Kidney epithelial cell (primary cell): ENCODE results near the gene GRK3. TPM values are rescaled to one million over a fixed set of nuclear protein-coding genes. Genes with fewer than 3 reads are reported as not detected.
"Not testable (repeated sequence)": the region's sequence is repeated elsewhere in the genome, so short reads cannot be mapped to it uniquely, and the experiment has no call there.

Experiments
- DNase-seq: peaks from one replicate; pipeline ENCODE4 v3.0.0-alpha.2; 2010; ENCODE audit warnings: low read depth
- H3K27me3 ChIP-seq: 2 replicates; pipeline ENCODE4 v1.6.0; 2011; ENCODE audit warnings: low read length; ENCODE audit not compliant: control insufficient read depth, insufficient read depth
- H3K36me3 ChIP-seq: 2 replicates; pipeline ENCODE4 v1.5.1; 2011; ENCODE audit warnings: low read length; ENCODE audit not compliant: control insufficient read depth, insufficient read depth
- H3K4me3 ChIP-seq: 2 replicates; pipeline ENCODE4 v1.5.1; 2011; ENCODE audit warnings: low read depth, mild to moderate bottlenecking, control low read depth, low read length
- total RNA-seq: library from RNA; depleted of rRNA; stranded (reverse); fragments of >200 nt; gene quantifications from 2 replicates; pipeline ENCODE4 v1.2.3, GENCODE V29; 2015
- TF ChIP-seq, protein P1 (sequence below): IDR thresholded peaks from 2 replicates; pipeline ENCODE4 v1.5.1; 2011; ENCODE audit warnings: mild to moderate bottlenecking, moderate library complexity, low read length, control low read depth, inconsistent platforms; ENCODE audit not compliant: insufficient read depth, poor library complexity, severe bottlenecking

Gene GRK3
- total RNA-seq, 1 donor from 2014 or later, result 5.8 TPM

DNA sequence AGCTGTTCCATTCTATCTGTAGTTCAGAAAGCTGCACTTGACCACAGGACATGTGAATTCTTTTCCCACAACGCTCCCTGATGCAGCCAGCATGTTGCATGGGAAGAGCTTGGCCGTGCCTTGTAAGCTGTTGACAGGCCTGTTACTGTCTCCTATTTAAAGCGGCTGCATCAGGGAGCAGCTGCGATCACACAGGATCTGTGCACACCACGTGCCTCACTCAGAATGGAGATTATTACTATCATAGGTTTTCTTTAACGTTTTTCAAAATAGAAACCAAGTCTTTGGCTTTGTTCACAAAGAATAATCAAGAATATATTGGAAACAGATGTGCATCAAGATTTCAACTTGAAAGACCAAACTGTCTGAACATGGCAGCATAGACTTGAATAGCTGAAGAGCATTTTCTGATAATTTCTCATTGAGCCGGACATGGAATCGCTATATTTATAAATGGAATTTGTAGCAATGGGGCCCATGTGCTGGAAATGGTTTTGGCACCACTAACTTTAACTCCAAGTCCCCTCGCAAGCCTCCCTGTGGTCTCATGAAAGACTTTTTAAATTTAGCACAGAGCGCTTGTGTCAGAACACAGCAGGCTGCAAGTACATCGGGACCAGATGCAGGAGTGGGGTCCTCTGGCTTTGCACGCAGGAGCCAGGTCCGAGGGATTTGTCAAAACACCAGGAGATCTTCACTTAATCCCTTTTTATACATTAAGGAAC, 136.7 kb downstream of the GRK3 start:
- no peaks in the 10 kb centered on the region for H3K36me3 ChIP-seq
- no peak overlapping the region for H3K4me3 ChIP-seq
- TF ChIP-seq, protein P1, sequence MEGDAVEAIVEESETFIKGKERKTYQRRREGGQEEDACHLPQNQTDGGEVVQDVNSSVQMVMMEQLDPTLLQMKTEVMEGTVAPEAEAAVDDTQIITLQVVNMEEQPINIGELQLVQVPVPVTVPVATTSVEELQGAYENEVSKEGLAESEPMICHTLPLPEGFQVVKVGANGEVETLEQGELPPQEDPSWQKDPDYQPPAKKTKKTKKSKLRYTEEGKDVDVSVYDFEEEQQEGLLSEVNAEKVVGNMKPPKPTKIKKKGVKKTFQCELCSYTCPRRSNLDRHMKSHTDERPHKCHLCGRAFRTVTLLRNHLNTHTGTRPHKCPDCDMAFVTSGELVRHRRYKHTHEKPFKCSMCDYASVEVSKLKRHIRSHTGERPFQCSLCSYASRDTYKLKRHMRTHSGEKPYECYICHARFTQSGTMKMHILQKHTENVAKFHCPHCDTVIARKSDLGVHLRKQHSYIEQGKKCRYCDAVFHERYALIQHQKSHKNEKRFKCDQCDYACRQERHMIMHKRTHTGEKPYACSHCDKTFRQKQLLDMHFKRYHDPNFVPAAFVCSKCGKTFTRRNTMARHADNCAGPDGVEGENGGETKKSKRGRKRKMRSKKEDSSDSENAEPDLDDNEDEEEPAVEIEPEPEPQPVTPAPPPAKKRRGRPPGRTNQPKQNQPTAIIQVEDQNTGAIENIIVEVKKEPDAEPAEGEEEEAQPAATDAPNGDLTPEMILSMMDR, result no peak
- DNase-seq, result no peak
- no peaks in the 10 kb centered on the region for H3K27me3 ChIP-seq

DNA sequence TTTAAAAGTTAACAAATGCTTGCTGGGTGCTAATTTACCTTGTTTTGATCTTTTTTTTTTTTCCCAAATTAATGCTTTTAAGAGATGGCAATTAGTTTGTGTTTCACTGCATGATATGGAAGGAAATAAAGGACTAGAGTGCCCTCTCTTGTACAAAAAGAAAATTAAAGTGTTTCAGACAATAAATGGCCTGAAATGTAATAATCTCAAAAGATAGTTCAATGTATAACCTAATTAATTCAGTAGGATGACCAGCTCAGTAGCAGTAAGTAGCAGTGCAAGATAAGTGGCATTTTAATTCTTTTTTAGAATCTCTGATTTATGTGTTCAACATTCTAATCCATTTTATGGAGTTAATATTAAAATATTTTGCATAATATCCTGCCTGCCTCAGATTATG, 137.6 kb downstream of the GRK3 start:
- Histone ChIP-seq H3K27me3 (no peaks in the 10 kb centered on the region), H3K36me3 (no peaks in the 10 kb centered on the region), H3K4me3 (no peak overlapping the region)
- DNase-seq, result peak; percentile 1
- TF ChIP-seq, protein P1, result peak; percentile 17

DNA sequence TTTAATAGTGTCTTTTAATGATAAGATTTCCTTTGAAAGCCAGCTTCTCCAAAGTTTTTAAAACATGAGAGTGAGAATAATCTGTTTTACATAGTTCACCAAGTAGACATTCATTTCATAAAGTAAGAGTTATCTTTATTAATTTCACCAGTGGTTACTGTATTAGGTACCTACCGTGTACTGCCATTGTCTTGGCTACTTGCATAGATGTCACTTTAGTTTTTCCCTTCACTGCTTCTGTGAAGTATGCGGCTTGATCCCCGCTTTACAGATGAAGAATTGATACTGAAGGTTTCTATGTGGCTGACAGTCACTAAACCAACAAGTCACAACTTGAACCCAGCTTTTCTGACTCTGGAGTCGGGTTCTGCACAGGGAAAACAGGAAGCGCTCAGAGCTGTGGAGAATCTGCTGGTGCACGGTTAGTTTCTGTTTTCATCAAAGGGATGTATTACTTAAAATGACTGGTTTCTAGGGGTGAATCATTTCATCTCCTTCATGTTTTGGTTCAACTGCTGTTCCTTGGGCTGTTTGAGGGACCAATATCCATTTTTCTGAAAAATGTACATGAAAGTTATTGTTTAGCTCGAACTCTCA, 138.2 kb downstream of the GRK3 start:
- H3K36me3 ChIP-seq, result no peaks in the 10 kb centered on the region
- TF ChIP-seq, protein P1, result no peak
- H3K27me3 ChIP-seq, result no peaks in the 10 kb centered on the region
- DNase-seq, result no peak
- no peak overlapping the region for H3K4me3 ChIP-seq

DNA sequence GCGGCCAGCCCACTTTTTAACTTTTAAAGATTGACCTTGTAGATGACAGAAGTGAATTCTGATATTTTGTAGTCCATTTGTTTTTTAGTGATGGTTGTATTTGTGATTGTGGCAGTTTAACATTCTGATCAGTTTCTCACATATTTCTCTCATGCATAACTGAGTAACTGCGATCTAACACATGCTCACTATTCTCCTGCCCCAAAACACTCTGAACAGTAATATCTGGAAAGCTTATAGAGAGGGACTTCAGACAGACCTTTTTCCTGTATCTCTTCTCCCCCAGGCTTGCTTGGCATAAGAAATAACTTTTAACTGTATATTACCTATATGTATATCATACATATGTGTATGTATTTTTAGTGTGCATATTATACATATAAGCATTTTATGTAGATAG, 140.2 kb downstream of the GRK3 start:
- no peaks in the 10 kb centered on the region for H3K27me3 ChIP-seq
- no peak overlapping the region for H3K4me3 ChIP-seq
- DNase-seq, result no peak
- no peaks in the 10 kb centered on the region for H3K36me3 ChIP-seq
- TF ChIP-seq, protein P1, result no peak

DNA sequence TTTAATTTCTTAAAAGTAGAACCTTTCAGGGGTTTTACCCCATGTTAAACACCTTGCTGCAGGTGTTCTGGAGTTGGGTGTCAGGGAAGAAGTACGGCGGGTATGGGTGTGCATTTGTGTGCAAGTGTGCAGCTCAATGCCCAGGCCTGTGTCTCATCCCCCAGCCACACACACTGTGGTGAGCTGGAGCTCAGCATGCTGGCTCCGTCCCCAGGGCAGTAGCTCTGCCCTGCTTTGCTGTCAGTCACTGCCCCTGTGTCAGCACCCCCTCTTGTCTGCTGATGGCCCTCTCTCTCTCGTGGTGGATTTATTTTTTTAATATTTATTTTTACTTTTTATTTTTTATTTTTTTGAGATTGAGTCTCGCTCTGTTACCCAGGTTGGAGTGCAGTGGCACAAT, 141.7 kb downstream of the GRK3 start:
- DNase-seq, result no peak
- H3K36me3 ChIP-seq, result no peaks in the 10 kb centered on the region
- TF ChIP-seq, protein P1, result no peak
- no peaks in the 10 kb centered on the region for H3K27me3 ChIP-seq
- no peak overlapping the region for H3K4me3 ChIP-seq

DNA sequence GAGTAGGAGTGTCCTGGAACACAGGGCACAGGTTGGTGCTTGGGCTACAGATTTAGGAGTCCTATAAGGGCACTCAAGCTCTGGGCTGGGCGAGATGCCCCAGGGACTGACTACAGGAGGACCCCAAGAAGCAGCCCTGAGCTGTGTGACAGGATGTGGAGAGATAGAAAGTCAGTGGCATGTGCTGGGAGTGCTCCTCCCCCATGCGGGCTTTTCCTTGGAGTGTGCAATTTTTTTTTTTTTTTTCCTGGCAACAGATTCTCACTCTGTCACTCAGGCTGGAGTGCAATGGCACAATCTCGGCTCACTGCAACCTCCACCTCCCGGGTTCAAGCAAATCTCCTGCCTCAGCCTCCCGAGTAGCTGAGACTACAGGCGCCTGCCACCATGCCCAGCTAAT, 144.0 kb downstream of the GRK3 start:
- H3K27me3 ChIP-seq, H3K36me3 ChIP-seq, DNase-seq, H3K4me3 ChIP-seq: not testable (repeated sequence)
